Measurements from ENCODE around the gene HTRA1.

HTRA1 gene

DNA sequence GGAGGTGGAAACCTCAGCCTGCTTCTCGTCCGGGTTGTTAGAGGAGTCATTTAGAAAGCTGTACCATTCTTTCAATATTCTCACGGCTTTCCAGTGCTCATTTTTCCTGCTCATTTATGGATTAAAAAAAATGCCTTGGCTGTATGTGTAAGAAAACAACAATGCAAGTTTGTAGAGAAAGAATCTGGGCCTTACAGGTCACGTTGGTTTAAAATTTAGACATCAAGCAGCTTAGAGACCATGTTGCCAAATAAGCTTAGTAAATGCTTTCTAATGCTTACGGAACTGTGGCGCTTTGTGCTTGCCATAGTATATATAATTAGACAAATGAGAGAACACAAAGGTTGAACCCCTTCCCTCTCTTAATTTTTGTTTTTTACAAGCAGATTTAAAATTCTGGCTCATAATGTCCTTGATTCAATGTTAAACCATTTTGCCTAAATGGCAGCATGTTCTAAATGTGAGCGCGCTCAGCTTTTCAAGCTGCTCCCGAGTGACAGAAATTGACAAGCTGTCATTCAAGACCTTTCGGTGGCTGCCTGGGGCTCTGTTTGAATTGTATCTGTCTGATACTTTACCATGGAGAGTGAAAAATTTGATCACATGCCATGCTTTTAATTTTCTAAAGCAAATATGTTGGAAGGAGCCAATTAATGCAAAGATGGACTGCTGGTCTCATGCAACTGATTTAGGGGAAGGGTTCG, 5.8 kb upstream of the HTRA1 start:
- DNase-seq: no peak

- DNase-seq: no peak
Measured at GRCh38 chr10:122457934-122458333, 3.4 kb upstream of the HTRA1 start.

DNA sequence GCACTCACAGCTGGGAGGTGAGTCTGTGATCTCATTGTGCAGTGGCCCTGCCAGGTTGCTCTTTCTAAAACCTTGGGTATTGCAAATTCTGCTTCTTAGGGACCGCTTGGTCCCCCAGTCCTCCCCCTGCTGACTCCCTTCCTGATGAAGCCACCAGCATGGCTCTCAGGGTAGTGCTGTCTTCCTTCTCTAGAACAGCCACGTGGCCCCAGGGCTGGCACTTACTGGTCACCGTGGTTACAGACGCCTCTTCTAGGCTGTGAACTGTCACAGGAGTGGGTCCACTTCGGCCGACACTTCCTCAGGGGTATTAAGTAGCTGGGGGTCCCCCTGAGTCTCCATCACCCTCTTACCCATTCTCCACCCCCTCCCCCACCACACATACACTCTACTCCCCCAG, 2.7 kb upstream of the HTRA1 start:
- DNase-seq: no peak

GRCh38 chr10:122459561-122460273, 1.6 kb upstream of the HTRA1 start:
- DNase-seq: no peak

- DNase-seq: no peak
Measured at GRCh38 chr10:122460891-122461293, 461 bp upstream of the HTRA1 start.

GRCh38 chr10:122461729-122462532, 578 bp downstream of the HTRA1 start:
- no peak for DNase-seq

DNA sequence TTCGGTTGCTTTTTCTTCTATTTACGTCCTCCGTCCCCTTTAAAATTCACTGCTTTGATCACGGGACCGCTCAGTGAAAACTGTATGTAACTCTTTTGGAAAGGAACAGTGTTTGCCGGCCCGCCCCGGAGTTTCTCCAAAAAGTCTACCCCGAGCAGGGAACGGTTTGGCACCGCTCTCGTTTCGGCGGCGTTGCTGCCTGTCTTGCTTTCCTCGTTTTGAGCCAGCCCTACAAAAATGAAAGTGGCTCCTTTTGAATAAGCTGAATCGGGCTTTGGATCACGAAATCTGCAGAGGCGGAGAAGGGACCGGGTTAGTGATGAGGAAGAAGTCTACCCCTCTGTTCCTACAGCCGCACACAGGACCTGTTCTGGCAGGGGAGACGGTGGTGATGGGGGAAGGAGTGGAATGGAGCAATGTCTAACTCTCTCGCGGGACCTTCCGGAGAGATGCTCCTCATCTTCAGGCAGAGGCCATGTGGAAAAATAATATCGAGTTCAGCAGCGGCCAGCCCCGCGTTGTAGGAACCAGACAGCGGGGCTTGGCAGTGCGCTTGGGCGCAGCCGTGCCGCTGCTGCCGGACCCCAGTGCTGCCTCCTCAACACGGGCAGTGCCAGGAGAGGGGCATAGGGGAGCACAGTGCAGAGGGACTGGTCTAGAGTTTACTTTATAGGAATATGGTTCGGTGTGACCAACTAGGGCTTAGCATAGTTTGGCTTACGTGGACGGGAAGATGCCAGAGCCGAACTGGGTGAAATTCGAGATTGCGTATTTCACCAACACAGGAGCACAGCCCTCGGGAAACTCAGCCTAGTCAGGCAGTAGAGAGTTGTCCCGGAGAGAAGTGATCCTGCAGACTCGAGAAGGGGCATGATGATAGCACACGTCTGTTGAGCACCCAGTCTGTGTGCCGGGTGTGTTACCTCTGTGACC, 1.4 kb downstream of the HTRA1 start:
- no peak for DNase-seq

GRCh38 chr10:122463466-122464249, 2.3 kb downstream of the HTRA1 start:
- no peak for DNase-seq

DNA sequence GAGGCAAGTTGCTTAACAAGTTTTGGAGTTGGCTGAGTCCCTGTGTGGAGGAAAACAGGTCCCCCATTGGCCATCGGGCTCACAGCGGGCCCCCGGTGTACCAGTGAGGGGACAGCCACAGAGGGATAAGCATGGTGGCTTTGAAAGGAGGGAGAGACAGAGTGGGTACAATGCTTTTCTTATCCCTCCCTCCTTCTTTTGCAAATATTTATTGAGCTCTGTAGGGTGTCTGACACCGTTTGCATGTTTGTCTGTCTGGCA, 2.8 kb downstream of the HTRA1 start:
- no peak for DNase-seq

DNA sequence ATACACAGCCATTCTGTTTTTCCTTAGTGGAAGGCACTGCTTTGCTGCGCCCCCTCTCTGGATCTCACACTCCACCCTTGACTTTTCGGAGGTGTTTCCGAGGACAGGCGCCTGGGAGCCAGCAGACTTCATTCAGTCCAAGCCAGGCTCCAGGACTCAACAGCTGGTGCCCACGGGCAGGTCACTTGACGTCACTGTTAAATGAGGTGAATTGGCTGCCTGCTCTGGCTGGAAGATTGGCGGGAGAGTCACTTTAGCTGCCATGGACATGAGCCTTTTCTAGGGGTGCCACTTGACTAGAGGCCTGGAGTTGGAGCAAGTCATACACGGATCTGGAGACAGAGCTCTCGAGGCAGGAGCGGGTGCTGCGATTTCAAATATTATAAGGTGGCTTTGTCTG, 3.2 kb downstream of the HTRA1 start:
- DNase-seq: no peak

- no peak for DNase-seq
Measured at GRCh38 chr10:122465401-122466040, 4.2 kb downstream of the HTRA1 start.

DNA sequence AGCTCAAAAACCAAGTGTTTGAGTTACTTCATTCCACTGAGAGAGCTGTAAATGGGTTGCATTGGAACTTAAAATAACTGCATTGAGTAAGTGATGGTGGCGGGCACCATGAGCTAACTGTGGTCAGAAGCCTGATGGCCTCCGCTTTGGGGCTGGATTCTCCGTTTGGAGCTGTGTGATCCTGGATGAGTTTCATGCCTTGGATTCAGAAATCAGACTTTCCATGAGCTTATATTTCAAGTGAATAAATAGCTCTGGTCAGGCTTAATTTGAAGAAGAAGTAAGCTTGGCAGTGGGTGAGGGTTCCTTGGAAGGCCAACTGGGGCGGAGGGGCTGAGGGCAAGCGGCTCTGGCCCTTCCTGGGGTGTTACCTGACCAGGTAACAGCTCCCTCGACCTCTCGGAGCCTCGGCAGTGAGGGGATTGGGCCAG, 5.6 kb downstream of the HTRA1 start:
- DNase-seq: no peak

GRCh38 chr10:122467701-122468100, 6.3 kb downstream of the HTRA1 start:
- DNase-seq: no peak

- no peak for DNase-seq
Measured at GRCh38 chr10:122468307-122468925, 7.1 kb downstream of the HTRA1 start.

DNA sequence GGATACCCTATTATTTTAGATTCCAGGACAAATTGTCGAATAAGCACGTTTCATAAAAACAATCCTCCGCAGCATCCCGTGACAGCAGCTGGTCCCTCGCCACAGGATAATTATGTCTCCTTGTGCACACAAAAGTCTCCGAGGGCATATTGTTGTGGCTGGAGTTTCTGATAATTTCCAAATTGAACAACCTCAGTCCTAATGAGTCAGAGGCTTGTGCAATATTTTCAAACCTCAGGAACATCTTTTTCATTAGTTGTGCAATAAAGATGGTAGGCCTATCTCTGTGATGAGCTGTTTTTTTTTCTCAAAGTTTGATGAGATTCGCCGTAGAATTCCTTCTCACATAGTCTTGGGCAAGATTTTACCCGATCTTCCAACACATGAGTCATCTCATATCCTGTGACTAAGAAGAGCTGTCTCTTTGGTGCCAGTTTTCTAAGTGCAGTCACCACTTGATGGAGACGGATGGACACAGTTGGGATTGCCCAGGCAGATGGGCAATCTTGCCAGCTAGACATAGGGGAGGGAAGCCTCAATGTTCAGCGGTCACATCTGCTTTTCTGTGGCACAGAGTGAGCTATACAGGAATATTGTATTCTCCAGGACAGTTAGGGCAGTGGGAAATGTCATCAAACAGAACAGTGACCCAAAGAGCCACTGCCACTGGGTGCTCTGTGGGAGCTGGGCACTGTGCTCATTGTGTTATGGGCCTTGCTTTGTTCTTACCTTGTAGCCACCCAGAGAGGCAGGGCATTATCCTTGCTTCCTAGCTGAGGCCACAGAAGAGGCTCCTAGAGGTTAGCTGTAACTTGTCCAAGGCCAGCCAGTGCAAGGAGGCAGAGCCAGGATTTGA, 7.8 kb downstream of the HTRA1 start:
- DNase-seq: no peak

GRCh38 chr10:122469848-122470247, 8.5 kb downstream of the HTRA1 start:
- no peak for DNase-seq

DNA sequence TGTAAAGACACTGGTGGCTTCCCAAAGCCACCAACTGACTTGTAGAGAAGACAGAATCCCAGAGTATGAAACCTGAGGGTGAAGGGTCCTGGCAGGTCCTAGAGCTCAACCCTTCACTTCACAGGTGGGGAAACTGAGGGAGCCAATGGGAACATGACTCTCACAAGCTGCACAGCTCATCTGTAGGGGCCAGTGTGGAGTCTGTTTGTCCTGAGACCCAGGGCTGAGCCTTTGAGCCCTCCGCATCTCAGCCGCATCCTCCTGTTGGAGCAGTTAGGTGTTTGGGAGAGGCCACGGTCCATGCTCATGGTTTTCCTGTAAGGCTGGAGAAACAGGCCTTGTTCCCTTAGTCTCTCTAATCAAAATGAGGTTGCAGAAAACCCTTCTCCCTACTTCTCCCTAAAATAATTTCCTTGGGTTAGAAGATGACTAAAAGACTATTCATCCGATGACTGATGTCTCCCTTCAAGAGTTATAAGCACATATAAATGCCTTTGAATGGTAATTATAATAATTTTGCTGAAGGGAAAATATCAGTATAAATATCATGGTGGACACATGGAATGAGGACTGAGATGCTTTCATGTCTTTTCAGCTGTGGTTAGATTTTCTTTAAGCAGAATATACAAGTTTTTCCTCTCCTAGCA, 10.3 kb downstream of the HTRA1 start:
- DNase-seq: no peak

GRCh38 chr10:122473116-122473515, 11.8 kb downstream of the HTRA1 start:
- no peak for DNase-seq

DNA sequence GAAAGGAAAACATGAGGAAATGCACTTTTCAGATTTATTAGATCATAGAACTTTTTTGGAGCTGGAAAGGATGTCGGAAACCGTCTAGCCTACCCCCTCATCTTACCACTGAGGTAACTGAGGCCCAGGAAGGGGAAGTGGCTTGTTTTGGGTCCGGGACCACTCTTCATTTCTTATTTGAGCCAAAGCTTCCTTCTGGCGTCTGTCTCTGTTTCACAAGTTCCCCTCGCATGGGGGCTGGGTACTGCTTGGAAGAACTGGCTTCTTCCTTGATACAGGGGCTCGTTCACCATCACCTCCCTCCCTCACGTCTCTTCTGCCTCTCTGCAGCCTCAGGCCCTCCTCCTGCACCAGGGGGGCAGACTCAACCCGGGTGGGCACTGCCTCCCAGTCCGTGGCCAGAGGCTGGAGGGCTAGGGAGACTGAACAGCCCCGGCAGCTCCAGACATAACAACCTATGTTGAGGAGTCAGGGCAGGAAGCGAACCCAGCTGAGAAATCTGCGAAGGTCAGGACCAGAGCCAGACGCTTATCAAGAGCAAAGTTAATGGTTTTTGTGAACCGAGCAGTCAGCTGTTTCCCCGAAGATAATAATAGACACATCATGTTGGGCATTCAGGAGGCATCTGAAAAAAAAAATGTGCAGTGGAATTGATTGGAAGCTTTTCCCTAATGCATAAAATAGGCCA, 12.9 kb downstream of the HTRA1 start:
- no peak for DNase-seq

Data from NCI-H1092 (cell line).